HG03460 (cell line): ENCODE data around the gene MYO7B.

Source experiments
- ATAC-seq: cut with Tn5 transposase; IDR thresholded peaks from one replicate; pipeline ENCODE4 v1.9.1; 2021; ENCODE audit not compliant: unreplicated experiment

MYO7B gene

DNA sequence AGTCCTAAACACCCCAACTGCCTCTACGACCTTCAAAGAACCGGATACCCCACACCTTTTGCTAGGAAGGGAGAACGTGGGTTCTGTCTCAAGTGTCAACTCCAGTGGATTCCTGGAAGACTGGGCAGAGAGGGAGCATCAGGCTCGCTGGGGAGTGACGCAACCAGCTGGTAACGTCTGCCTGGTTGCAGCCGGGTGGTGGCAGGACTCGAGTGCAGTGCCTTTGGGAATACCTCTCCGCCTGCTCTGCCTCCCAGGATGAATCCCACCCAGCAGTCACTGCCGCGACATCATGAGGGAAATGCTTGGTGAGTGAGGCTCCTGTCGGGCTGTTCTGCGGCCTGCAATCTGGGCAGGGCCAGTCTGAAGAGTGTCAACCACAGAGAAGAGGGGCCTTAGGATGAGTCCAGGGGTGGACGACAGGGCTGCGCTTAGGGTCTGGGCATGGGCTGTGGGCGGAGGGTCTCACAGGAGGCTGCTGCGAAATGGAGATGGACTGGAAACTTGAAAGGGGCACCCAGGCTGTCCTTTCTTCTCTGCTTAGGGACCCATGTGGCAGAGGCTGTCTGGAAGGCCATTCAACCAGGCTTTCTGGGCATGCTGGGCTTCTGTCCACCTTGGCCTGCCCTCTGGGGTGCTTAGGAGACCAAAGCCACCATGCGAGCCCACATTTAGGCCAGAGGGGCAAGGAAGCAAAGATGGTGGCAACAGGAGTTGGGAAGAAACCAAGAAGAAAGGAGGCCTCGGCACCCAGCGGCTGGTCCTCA, 123.3 kb downstream of the MYO7B start:
- ATAC-seq, result no peak

DNA sequence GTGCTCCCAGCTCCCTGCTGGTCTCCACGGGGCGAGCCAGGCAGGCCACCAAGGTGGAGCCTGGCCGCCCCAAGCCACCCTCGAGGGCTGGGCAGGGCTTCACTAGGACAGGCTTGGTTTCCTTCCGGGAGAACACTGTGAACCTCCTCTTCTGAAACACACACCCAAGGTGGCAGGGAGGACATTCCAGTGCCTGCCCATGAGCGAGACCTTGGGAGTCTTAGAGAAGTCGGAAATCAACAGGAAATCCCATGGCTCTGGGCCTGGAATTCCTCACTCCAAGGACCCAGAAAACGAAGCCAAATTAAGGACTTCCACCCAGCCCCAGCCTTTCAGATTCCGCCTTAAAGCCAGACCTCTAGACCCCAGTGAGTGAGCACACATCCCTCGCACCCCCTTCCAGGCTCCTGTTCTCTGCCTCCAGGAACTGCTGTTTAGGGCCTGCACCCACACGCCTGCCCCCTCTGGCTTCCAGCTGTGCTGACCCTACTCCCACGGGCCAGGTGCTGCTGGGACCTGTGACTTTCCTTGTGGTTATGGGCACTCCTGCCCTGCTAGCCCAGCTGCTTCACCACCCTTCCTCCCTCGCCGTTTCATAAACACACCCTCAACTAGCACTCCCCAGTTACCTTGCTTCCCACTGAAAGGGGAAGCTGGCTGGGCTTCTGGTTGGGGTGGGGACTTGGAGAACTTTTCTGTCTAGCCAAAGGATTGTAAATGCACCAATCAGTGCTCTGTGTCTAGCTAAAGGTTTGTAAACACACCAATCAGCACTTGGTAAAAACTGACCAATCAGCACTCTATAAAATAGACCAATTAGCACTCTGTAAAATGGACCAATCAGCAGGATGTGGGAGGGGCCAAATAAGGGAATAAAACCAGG, 124.2 kb downstream of the MYO7B start:
- no peak for ATAC-seq

DNA sequence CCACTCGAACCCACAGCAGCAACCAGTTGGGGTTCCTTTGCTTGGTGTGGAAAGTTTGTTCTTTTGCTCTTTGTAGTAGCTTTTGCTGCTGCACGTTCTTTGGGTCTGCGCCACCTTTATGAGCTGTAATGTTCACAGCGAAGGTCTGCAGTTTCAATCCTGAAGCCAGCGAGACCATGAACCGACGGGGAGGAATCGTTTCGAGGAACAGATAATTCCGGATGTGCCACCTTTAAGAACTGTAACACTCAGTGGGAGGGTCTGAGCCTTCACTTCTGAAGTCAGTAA, 124.8 kb downstream of the MYO7B start:
- ATAC-seq, result no peak

DNA sequence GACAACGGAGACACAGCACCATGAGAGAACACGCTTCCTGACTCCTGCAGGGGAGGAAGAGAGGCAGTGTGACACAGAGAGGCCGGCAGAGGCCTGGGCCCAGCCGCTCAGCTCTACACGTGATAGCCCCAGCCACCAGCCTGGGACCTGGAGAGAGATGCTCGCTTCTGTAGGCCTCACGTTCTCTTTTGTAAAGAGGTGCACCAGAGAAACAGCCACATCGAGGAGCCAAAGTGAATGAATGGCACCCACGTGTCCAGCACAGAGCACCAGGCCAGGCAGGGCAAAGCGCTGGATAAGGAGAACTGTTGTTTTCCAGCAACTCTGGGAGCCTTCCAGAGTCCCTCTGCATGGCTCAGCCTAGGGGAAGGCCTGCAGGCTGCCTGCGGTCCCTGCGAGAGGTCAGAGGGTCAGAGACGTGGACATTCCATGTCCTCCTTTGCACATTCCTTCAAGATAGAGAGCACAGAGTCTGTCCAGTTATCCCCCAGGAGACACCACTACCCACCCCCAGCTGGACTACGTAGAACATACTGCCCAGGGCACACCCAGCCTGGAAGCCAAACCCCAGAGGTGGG, 125.7 kb downstream of the MYO7B start:
- no peak for ATAC-seq

DNA sequence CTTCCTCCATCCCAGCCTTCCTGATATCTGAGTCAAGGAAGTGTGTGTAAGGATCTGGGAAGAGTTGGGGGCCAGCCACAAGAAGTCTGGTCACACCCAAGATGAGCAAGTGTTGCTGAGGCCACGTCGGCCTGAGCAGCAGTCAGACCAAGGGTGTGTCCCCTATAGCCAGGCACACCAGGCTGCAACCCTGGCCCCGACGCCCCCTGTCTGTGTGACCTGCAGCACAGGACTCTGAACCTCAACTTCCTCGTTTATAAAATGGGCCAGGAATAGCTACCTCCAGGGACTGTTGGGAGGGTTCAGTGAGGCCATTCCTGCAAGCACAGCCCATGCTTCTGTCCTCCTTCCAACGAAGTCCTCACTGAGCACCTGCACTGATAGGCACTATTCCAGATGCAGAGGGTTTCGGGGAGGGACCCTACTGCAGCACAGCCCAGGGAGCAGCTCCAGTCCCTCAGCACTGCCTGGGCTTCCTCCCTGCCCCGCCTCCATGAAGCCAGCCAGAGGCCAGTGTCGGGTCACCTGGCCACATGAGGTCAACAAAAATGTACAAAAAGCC, 126.5 kb downstream of the MYO7B start:
- ATAC-seq, result no peak

DNA sequence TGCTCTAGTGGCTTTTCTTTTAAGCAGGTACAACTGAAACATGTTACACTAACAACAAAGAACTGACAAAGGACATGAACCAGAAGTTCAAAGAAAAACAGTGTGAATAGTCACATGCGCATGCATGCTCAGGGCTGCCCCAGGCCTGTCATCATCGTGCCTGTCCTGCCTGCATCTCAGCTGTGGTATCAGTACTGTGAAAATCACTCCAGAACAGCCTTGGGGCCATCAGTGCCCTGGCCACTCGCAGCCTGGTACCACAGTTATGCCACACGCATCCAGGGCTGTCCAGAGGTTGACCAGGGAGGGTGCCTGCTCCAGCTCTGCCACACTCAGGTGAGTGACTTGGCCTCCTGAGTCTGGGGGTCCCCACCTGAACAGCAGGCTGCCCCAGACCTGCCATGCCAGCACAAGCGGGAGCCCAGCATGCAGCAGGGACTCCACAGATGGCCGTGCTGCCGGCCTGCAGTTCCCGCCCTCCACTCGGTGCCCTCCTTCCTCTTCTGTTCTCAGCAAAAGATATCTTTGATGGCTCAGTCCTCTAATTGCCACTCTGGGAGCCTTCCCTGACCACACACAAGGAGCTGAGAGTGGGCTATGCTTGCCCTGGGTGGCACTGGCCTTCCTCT, 127.6 kb downstream of the MYO7B start:
- ATAC-seq, result no peak

DNA sequence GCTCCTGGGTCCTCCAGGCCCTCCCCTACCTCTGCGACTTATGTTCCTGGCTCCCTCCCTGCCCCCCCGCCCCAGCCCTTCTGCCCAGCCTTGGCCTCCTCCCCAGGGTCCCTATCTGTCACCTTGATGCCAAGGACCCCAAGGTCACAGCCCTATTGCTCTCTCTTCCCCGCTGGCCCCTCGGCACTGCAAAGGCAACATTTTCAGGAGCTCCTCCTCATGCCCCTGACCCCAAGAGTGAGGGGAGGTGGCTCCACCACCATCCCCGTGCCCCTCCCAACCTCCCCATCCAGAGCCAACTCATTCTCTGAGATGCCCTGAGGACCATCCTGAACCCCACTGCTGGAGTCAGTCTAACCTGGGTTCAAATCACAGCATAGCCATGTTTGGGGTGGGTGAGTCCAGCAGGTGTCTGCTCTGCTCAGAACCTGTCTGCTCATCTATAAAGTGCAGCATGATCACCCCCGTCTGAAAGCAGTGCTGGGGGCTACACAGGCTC, 128.1 kb downstream of the MYO7B start:
- no peak for ATAC-seq

DNA sequence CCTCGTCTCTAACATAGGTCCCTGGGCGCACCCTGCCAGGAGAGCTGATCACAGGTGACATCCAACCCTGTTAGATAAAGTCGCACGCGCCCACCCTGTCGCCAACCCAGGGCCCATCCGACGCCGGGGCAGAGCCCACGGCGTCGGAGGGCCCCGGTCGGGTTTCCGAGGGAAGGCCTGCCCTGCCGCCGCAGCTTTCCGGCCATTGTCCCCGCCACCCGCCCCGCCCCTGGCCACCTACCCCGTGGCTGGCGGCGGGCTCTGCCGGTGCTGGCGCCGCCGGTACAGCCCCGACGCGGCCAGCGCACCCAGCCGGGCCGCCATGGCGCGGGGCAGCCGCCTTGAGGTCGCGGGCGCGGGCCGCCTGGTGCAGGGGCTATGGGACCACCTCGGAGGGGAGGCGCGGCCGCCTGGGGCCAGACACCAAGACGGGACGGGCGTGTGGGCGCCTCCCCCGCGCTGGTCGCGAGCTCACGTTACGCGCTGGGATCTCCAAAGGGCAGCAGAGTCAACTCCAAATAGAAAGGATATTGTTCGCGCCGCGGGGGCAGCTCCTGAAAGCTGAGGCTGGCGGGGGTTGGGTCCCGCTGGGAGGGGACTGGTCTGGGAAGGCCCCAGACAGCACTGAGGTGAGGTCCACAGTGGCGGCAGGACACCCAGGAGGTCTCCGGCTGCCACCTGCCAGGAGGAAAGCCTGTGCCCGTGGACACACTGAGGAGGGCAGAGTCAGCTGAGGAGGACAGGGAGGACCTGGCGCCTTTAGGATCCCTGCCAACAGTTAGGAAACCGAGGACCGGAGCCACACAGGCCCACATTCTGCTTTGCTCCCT, 128.8 kb downstream of the MYO7B start:
- no peak for ATAC-seq

DNA sequence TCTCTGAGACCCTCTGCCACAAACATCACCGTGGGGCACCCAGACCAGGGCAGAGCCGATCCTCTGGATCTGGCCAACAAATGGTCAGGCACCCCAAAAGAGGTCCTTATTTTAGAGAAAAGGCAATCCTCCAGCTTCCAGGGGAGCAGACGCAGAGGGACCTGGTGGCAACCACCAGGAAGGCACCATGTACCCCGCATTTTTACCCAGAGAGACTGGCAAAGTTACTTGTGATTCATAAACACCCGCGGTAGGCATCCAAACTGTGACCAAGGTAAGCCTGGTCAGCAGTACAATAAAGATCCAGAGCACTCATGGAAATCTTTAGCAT, 129.4 kb downstream of the MYO7B start:
- no peak for ATAC-seq

DNA sequence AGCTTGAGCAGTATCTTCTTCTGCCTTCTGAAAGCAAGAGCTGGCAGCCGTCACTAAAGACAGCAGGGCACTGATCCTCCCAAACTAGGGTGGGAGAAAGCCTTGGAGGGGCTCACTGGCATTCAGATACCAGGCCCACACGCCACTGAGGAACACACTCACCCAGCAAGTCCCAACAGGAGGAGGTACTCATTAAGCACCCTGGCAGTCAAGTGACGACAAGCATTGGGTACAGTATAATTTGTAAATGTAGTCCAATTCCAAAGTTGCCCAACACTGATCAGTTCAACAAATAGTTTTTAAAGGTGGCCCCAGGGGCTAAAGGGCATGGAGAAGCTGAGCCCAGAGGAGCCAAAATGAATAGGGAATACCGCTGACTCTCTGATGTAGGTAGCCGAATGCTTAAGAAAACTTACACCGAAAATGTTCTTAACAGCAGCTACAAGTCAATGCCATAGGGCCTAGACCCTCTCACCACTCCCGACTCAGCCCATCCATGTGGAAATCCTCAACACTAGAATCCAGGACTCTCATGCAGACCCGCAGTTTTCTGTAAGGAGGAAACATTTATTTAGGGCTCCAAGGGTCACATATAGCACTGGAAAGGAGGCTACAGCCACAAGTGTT, 129.9 kb downstream of the MYO7B start:
- no peak for ATAC-seq

DNA sequence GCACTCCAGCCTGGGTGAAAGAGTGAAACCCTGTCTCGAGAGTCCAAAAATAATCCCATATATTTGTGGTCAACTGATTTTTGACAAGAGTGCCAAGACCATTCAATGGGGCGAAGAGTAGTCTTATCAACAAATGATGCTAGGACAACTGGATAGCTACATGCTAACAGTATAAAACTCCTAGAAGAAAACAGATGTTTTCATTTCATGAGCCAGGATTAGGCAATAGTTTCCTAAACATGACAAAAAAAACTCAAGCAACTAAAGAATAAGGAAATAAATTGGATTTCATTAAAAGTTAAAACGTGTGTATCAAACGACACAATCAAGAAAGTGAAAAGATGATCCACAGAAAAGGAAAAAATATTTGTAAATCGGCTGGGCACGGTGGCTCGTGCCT, 133.6 kb downstream of the MYO7B start:
- ATAC-seq, result no peak

DNA sequence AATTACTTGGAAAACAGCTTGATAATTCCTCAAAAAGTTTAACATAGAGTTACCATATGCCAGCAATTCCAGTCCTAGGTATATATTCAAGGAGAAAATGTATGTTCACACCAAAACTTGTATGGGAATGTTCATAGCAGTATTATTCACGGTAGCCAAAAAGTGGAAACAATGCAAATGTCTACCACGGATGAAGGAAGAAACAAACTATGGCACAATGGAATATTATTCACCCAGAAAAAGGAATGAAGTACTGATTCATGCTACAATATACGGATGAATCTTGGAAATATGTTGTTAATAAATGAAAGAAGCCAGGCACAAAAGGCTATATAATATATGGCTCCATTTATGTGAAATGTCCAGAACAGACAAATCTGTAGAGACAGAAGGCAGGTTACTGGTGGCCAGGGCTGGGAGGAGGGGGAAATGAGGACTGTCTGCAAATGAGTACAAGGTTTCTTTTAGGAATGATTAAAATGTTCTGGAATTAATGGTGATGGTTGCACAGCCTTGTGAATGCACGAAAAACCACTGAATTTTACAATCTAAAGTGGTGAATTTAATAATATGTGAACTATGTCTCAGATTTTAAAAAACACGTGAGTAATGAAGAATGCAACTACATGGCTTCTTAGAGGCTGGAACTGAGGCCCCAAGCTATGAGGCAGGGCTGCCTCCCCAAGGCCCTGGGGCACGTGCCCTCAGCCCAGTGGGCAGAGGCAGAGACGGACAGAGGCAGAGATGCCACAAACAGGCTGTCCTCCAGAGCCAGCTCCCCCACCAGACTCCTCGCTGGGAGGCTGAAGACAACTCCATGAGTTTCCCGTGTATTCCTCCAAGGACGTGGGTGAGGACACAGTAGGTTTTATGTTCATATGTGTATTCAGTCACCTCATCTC, 134.8 kb downstream of the MYO7B start:
- no peak for ATAC-seq

DNA sequence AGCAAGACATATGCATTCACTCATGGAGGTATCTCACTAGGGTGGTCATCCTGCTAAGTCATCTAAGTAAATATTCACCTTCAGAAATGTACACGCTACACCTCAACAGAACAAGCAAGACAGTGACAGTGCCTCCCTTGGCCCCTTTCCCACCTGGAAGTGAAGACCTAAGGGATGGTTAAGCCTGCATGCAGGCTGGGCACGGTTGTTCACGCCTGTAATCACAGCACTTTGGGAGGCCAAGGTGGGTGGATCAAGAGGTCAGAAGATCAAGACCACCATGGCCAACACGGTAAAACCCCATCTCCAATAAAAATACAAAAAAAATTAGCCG, 135.4 kb downstream of the MYO7B start:
- no peak for ATAC-seq

DNA sequence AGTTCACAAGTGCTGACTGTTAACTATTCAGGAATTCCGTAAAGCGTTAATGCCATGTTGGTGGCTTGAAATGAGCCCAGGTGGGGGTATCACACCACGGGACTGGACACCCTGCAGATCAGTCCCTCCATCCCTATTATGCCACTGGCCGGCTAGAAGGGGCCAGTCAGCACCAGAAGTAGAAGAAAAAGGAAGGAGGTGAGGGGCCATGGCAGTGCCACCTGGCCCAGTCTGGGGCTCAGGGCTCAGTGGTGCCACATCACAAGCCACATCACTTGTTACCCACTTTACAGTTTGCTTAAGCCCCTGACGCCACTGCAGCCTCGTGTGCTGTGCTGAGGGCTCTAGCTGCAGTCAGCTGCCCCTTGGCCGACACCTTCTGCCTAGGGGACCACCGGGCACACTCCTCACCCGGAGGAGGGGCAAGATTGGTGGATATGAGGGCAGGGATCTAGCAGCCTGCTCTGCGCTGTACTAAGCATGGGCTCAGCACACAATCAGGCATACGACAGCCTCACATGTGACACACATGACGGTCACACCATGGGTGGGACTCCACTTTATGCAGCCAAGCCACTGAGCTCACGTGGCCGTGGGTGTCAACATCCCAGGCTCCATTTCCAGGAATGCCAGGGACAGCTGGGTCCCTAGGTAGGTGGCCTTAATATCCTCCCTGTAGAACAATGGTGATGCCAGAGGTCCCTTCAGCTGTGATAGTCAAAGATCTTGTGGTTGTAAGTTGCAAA, 136.2 kb downstream of the MYO7B start:
- ATAC-seq, result no peak

DNA sequence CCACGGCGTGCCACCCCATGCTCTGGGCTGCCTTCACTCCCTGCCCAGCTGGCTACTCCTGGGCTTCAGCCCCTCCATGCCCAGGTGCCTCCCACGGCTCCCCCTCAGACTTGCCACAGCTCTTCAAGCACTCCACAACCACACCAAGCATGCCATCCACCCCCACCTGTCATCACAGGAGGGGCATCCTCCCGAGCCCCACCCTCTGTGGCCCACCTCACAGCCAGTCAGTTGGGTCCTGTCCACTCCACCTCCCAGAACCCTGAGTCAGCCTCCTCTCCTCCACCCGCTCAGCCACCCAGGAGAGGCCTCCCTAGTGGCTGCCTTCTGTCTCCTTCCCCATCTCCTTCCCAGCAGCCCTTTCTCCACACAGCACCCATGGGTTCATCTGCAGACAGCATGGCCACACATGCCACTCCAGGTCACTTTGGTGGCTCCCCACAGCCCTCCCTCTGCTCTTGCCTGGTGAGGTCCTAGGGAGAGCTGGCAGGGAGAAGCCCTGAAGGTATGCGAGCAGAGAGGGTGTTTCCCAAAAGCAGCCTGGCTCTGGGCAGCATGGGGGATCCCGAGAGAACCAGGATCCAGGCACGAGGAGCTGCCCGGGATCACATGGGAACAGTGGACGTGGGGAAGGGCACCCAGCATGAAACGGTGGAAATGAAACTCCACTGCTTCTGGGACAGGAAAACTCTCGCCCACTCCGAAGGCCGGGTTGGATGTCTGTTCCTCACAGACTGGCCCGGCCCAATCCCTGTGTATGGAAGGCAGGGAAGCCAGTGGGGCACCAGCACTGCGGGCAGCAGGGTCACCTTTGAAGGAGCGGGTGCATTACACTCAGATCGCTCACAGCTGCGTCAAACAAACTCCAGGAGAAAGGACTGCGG, 137.1 kb downstream of the MYO7B start:
- ATAC-seq, result no peak

DNA sequence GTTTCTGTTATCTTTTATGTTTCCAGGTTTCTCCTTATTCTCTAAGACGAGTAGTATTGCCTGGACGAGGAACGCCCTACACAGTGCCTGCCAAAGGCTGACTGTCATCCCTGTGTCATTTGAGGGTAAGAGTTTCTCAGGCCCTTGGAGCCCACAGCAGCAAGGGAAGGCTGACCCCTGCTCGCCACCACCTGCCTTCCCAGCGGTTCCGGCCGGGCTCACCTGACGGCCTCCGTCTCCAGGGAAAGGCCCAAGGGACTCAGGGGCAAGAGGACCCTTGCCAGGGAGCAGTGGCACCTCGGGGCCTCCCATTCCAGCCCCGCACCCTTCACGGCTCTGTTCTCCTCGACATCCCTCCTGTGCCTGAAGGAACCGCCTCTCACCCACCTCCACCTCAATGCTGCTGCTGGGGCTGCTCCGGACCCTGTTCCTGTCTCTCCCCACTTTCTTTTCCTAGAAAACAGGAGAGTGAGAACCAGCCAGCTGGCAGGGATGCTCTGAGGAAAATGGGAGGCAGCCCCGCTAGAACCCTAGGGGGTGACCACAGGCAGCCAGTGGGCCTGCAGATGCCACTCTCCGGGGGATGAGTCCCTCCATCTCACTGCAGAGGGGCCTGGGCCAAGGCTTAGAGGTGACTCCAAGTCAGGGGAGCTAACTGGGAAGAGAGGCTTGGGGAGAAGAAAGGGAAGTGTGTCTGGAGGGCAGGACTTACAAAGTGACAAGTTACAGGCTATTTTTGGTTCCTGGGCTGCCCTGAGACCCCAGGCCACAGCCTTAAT, 138.0 kb downstream of the MYO7B start:
- no peak for ATAC-seq
